Body of pancreas (tissue), 4 donors: ENCODE results near the gene CRYGN. TPM values are rescaled to one million over a fixed set of nuclear protein-coding genes. Genes with fewer than 3 reads are reported as not detected.

Source experiments
- ATAC-seq: fragments of 150-250 bp; one replicate; pipeline ENCODE4 v1.9.1; 2016
- DNase-seq, 4 donors: peaks; one replicate each; pipeline ENCODE4 v3.0.0-alpha.2; 2019
- H3K27ac ChIP-seq, 4 donors: fragments of 200-600 bp; sonication (generic); 1 replicate in 3 of 4; 2 replicates in 1 of 4; pipeline versions ENCODE4 v1.5.1 to v1.6.1; 2016 to 2019; ENCODE audit warnings: mild to moderate bottlenecking in 1 of 4, mixed read lengths in 1 of 4, moderate library complexity in 1 of 4
- H3K27me3 ChIP-seq, 2 donors: fragments of 200-600 bp; sonication (generic); one replicate each; pipeline ENCODE4 v1.6.0; 2016; ENCODE audit warnings: mild to moderate bottlenecking in 1 of 2
- H3K36me3 ChIP-seq, 2 donors: fragments of 200-600 bp; sonication (generic); replicated peaks in 1 of 2; 2 replicates each; pipeline ENCODE4 v1.5.1; 2016; ENCODE audit warnings: low read depth in 2 of 2; ENCODE audit not compliant: insufficient read depth in 1 of 2
- H3K4me1 ChIP-seq: fragments of 200-600 bp; sonication (generic); one replicate; pipeline ENCODE4 v1.6.0; 2016
- H3K4me3 ChIP-seq, 2 donors: fragments of 200-600 bp; sonication (generic); 1 replicate in 1 of 2; 2 replicates in 1 of 2; pipeline ENCODE4 v1.5.1; 2016 to 2019
- H3K9me3 ChIP-seq, 3 donors: fragments of 200-600 bp; sonication (generic); 1 replicate in 2 of 3; 2 replicates in 1 of 3; pipeline ENCODE4 v1.5.1; 2016
- POLR2A ChIP-seq, 3 donors: fragments of 450-650 bp; IDR thresholded peaks; one replicate each; pipeline ENCODE4 v1.6.1; 2016; ENCODE audit warnings: antibody characterized with exemption in 3 of 3, mild to moderate bottlenecking in 2 of 3
- WGBS, 2 donors: methylation state at CpG; one replicate each; pipeline ENCODE4 v1.1.5; 2017; 5-methylcytosine and 5-hydroxymethylcytosine counted together
- intact Hi-C: fragments of 100-400 bp; cut with DNase I; formaldehyde crosslinking; loops from one replicate; pipeline ENCODE4 v1.15.1; 2023
- total RNA-seq, 2 donors: library from RNA; depleted of rRNA; stranded (reverse); fragments of >200 nt; gene quantifications; one replicate each; pipeline ENCODE4 v1.1.0, GENCODE V29; 2016
- TF ChIP-seq, protein P1 (sequence below), 7 experiments: fragments of 450-650 bp in 4 of 7; fragments of 200-600 bp in 3 of 7; sonication (generic) in 3 of 7; IDR thresholded peaks; one replicate each; pipeline ENCODE4 v1.5.1; 2016 to 2019; ENCODE audit warnings: antibody characterized with exemption in 7 of 7

CRYGN gene
- total RNA-seq, 2 donors from 2014 or later, result not detected

DNA sequence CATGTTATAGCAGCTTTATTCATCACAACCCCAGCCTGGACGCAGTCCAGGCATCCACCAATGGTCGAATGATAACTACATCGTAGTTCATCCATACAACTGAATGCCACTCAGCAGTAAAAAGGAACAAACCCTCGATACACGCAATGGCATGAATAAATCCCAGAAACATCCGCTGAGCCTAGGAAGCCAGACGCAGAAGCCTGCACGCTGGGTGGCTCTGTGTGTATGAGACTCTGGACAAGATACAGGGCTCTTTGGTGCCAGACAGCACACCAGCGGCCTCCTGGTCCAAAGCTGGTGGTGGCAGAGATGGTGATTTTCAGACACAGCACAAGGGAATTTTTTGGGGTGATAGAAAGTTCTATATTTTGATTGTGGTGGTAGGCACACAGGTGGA is 10.0 kb upstream of the CRYGN start:
- Histone ChIP-seq H3K9me3 (no peaks in the 10 kb centered on the region), H3K4me1 (peaks cover 6% of the 10 kb centered on the region), H3K4me3 (no peak overlapping the region), H3K27me3 (no peaks in the 10 kb centered on the region), H3K36me3 (no peaks in the 10 kb centered on the region), H3K27ac (no peak overlapping the region)
- DNase-seq (peak in 1 of 4 donors; percentile 1), ATAC-seq (no peak)
- TF ChIP-seq, protein P1, sequence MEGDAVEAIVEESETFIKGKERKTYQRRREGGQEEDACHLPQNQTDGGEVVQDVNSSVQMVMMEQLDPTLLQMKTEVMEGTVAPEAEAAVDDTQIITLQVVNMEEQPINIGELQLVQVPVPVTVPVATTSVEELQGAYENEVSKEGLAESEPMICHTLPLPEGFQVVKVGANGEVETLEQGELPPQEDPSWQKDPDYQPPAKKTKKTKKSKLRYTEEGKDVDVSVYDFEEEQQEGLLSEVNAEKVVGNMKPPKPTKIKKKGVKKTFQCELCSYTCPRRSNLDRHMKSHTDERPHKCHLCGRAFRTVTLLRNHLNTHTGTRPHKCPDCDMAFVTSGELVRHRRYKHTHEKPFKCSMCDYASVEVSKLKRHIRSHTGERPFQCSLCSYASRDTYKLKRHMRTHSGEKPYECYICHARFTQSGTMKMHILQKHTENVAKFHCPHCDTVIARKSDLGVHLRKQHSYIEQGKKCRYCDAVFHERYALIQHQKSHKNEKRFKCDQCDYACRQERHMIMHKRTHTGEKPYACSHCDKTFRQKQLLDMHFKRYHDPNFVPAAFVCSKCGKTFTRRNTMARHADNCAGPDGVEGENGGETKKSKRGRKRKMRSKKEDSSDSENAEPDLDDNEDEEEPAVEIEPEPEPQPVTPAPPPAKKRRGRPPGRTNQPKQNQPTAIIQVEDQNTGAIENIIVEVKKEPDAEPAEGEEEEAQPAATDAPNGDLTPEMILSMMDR (IDR thresholded peaks at IDR 0.05), result no peak
- TF ChIP-seq POLR2A (IDR thresholded peaks at IDR 0.05), result no peak
- intact Hi-C loops, result loop anchor here (5.0 kb wide), 1 partner anchor 83 kb away; no protein-coding TSS in a partner anchor
- WGBS, 2 donors, result 71 to 74% methylated on average over 9 of the region's 9 CpGs

DNA sequence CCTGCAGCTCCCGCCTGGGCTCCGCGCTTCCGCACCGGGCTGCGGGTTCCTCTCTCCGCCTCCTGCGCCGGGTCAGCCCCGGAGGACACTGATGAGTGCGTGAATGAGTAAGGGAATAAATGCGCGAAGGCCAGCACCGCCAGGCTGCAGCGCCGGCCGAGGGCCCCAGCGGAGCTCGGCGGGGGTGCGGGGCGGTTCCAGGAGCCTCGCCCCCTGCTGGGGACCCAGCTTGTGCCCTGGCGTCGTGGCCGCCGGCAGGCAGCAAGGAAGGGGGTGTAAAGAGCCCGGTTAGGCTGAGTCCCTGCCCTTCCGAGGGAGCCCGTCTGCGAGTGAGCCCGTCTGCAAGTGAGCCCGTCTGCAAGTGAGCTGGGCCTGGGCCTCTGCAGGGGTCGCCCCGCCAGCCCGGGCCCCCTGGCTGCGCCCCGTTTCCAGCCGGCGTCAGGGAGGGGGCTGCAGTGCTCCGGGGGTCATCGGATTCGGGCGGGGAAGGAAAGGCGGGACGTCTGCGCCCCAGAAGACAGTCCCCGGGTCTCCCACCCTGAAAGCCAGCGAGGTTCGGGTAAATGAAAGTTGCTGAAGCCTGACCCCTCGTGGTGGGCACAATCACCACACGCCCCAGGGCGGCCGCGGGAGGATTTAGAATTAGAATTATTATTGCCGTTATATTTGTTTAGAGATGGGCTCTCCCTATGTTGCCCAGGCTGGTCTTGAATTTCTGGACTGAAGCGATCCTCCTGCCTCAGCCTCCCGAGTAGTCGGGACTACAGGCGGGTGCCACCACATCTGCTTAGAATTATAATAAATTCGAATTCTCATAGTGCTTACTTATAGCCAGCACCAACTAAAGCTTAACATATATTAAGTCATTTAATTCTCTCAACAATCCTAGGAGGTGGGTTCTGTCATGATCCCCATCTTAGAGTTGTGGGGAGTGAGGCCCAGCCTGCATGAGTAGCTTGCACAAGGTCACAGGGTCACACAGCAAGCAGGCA is 8.6 kb upstream of the CRYGN start:
- TF ChIP-seq POLR2A (IDR thresholded peaks at IDR 0.05), result no peak
- TF ChIP-seq, protein P1 (IDR thresholded peaks at IDR 0.05), result peak; percentile 79 to 88 (median 84)
- Histone ChIP-seq H3K4me3 (peak overlapping the region; percentile 25 to 37), H3K27me3 (no peaks in the 10 kb centered on the region), H3K36me3 (no peaks in the 10 kb centered on the region), H3K4me1 (peaks cover 6% of the 10 kb centered on the region), H3K9me3 (no peaks in the 10 kb centered on the region), H3K27ac (peak overlapping the region in 3 of 4 donors; percentile 6 to 48 (median 36))
- 10 to 29% methylated on average over 20 to 57 of the region's 61 CpGs for WGBS, 2 donors
- intact Hi-C loops, result loop anchor here (5.0 kb wide), 1 partner anchor 81 kb away; no protein-coding TSS in a partner anchor
- ATAC-seq (peak; percentile 88), DNase-seq (peak; percentile 67 to 76 (median 74))

DNA sequence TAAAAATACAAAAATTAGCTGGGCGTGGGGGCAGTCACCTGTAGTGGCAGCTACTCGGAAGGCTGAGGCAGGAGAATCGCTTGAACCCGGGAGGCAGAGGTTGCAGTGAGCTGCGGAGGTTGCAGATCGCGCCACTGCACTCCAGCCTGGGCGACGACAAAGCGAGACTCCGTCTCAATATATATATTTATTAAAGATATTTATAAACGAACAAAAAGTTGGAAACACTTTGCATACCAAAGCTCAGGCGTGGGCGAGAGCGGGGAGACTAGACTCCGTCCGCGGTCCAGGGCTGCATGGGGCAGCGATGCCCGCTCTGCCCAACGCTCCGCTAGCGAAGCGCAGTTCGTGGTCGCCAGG is 7.9 kb upstream of the CRYGN start:
- H3K4me3 ChIP-seq, result no peak overlapping the region
- no peaks in the 10 kb centered on the region for H3K9me3 ChIP-seq
- H3K4me1 ChIP-seq, result peaks cover 6% of the 10 kb centered on the region
- DNase-seq (peak in 1 of 4 donors; percentile 6), ATAC-seq (no peak)
- intact Hi-C loops, result loop anchor here (5.0 kb wide), 1 partner anchor 81 kb away; no protein-coding TSS in a partner anchor
- H3K36me3 ChIP-seq, result no peaks in the 10 kb centered on the region
- peak overlapping the region in 1 of 4 donors; percentile 36 for H3K27ac ChIP-seq
- no peaks in the 10 kb centered on the region for H3K27me3 ChIP-seq
- WGBS, 2 donors, result 75 to 76% methylated on average over 22 to 26 of the region's 26 CpGs
- TF ChIP-seq, protein P1 (IDR thresholded peaks at IDR 0.05), result no peak
- TF ChIP-seq POLR2A (IDR thresholded peaks at IDR 0.05), result no peak

DNA sequence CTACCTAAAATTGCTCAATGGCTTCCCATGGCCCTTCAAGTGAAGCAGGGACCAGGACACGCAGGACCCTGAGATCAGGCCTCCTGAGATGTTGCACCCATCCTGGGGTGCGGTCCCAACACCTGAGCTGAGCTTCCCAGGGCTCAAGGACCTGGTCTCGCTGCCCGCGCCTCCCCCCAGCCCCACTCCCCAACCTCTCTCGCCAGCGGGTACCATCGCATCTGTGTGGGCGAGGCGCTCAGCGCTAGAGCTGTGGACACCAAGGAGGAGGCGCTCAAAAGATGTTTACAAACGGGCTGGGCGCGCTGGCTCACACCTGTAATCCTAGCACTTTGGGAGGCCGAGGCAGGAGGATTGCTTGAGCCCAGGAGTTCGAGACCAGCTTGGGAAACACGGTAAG is 7.4 kb upstream of the CRYGN start:
- ATAC-seq (no peak), DNase-seq (peak in 1 of 4 donors; percentile 7)
- no peaks in the 10 kb centered on the region for H3K27me3 ChIP-seq
- peaks cover 6% of the 10 kb centered on the region for H3K4me1 ChIP-seq
- no peaks in the 10 kb centered on the region for H3K36me3 ChIP-seq
- intact Hi-C loops, result loop anchor here (5.0 kb wide), 1 partner anchor 80 kb away; no protein-coding TSS in a partner anchor
- no peak overlapping the region for H3K4me3 ChIP-seq
- no peak overlapping the region for H3K27ac ChIP-seq
- no peaks in the 10 kb centered on the region for H3K9me3 ChIP-seq
- WGBS, 2 donors, result 92 to 95% methylated on average over 17 to 18 of the region's 18 CpGs
- no peak for TF ChIP-seq POLR2A (IDR thresholded peaks at IDR 0.05)
- TF ChIP-seq, protein P1 (IDR thresholded peaks at IDR 0.05), result no peak
